Brain pericyte (primary cell): ENCODE data around the gene LRRC74A.
A peak's percentile ranks its signal among the peaks of the same experiment; 100 is the strongest.

ENCODE experiments used
- DNase-seq: peaks from one replicate; pipeline ENCODE4 v3.0.0-alpha.2; 2012; ENCODE audit warnings: low read depth, low spot score

LRRC74A gene

GRCh38 chr14:76810525-76810924, 15.7 kb upstream of the LRRC74A start:
- DNase-seq: no peak

- no peak for DNase-seq
These were observed 15.2 kb upstream of the LRRC74A start for GRCh38 chr14:76810953-76811400.

DNA sequence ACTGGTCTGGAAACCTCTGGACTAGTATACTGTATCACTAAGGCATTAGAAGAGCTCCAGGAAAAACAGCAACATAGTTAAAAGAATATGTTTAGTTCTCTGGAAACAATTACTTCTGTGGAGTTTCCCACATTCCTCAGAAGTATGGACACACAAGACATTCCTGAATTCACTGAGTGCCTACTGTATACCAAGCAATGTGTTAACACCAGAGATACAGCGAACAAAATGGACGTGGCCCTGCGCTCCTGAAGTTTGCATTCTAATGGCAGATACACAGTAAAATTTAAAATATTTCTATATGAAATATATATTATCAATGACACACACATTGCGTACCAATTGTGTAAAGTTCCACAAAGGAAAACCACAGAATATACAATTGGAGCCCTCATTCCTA, 14.6 kb upstream of the LRRC74A start:
- DNase-seq: no peak

GRCh38 chr14:76812093-76812421, 14.2 kb upstream of the LRRC74A start:
- no peak for DNase-seq

GRCh38 chr14:76812422-76813383, 13.5 kb upstream of the LRRC74A start, which contains the start of gene ANGEL1:
Gene ANGEL1, minus strand, starts transcription at chr14:76812882. Its CDS starts 55 bp downstream, at chr14:76812827.
- peak; percentile 69 for DNase-seq

GRCh38 chr14:76814726-76815645, 11.2 kb upstream of the LRRC74A start:
- no peak for DNase-seq

DNA sequence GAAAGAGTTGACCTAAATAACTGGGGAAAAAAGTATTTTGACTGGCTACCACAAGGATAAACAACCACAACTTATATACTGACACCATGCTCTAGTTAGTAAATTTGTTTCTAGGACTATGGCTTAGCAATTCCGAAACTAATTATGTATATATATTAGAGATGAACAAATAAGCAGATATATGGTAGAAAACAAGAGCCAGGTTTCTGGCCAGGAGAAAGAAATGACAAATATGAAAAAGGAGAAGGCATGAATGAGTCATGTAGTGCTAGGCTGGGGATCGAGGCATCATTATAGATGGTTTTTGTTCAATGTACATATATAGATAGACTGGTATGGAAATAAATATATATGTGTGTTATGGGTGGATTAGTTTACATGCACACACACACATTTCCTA, 5.5 kb upstream of the LRRC74A start:
- DNase-seq: no peak

DNA sequence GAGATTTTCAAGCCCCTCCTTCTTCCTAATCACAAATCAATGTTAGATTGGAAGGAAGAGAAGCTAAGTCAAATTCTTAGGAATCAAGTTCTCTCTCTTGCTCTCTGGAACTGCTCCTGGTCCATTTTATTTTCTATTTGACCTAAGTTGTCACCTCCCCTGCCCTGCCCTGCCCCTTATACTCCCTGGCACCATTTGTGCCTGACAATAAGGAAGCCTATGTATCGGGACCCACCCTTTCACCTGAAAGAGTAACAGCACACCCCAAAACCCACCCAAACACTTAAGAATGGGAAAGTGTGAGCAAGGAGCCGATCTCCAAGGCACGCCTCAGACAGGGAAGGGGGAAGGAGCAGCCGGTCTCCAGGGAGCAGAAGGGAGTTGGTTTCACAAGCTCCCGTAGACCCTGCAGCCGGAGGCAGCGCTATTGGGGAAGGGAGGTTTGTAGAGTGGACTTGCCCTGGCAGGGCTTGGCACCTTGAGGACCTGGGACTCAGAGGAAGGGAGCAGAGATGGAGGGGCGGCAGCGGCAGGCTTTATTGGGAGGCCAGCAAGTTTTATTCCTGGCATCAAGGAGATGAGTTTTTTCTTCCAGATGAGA, 1.6 kb downstream of the LRRC74A start:
- no peak for DNase-seq

- DNase-seq: no peak
These were observed 2.3 kb downstream of the LRRC74A start for GRCh38 chr14:76828339-76829012.

DNA sequence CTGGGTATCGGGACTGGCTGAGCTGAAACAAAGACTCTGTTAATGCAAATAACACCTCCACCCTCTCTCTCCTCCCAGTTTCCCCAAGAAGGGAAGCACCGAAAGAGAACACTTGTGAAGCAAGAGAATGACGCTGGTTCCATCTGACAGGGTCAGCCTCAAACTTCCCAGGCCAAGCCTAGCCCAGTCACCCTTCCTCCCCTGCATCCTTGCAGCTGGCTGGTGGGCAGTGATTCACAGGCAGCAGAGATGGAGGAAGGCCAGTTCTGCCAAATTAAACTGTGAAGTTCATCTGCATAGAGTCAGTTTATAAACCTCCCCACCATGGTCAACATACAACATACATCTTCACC, 2.8 kb downstream of the LRRC74A start:
- no peak for DNase-seq

GRCh38 chr14:76829650-76830421, 3.6 kb downstream of the LRRC74A start:
- no peak for DNase-seq

GRCh38 chr14:76830556-76830955, 4.3 kb downstream of the LRRC74A start:
- no peak for DNase-seq

GRCh38 chr14:76832503-76832988, 6.3 kb downstream of the LRRC74A start:
- DNase-seq: no peak

DNA sequence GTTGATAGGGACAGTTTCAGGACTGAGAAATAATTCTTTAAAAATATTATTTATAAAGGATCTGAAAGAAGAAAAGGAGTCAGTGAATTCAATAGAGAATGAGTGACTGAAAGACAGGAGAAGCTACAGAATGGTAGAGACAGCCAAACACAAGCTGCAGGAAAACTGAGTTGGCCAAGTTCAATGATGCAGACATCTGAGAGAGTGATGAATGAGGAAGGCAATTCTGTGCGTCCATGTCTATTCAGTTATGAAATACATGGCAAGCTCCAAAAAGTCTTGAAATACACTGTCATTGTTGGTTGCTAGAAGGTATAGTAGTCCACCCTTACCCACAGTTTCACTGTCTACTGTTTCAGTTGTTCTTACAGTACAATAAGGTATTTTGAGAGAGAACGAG, 6.8 kb downstream of the LRRC74A start:
- no peak for DNase-seq

GRCh38 chr14:76834241-76834661, 8.0 kb downstream of the LRRC74A start:
- DNase-seq: no peak

GRCh38 chr14:76836029-76836630, 9.9 kb downstream of the LRRC74A start:
- no peak for DNase-seq

- DNase-seq: no peak
These were observed 11.3 kb downstream of the LRRC74A start for GRCh38 chr14:76837524-76837923.

- DNase-seq: no peak
These were observed 16.2 kb downstream of the LRRC74A start for GRCh38 chr14:76842414-76842813.

DNA sequence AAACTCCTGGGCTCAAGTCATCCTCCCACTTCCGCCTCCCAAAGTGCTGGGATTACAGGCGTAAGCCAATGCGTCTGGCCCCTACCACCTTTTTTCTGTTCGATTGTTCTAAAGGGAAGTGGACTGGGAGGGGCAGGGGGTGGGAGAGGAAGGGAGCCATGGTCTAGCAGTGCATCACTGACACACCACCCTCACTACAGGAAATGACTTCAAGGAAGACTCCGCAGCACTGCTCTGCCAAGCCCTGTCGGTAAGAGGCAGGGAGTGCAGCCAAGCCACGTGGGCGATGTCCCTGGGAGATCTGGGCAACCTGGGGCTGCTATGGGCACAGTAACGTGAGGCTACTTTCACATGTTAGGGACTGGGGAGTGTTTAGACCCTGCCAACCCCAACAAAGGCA, 18.0 kb downstream of the LRRC74A start:
- no peak for DNase-seq
